Ovary (tissue), 9 donors: ENCODE results near the gene FGD2. TPM values are rescaled to one million over a fixed set of nuclear protein-coding genes. Genes with fewer than 3 reads are reported as not detected.
A peak's percentile ranks its signal among the peaks of the same experiment; 100 is the strongest.

ENCODE experiments used
- DNase-seq, 5 donors: peaks; one replicate each; pipeline ENCODE4 v3.0.0-alpha.2; 2019 to 2020
- H3K27ac ChIP-seq, 2 donors: fragments of 200-600 bp; one replicate each; pipeline versions ENCODE4 v1.5.1 to v1.8.0; 2019 to 2022
- H3K27me3 ChIP-seq: fragments of 200-600 bp; one replicate; pipeline ENCODE4 v1.8.0; 2022
- H3K36me3 ChIP-seq: fragments of 200-600 bp; sonication (generic); one replicate; pipeline ENCODE4 v1.5.1; 2019
- H3K4me1 ChIP-seq: one replicate; pipeline ENCODE4 v1.8.1; 2013; ENCODE audit warnings: mild to moderate bottlenecking, moderate library complexity; ENCODE audit not compliant: insufficient read depth
- H3K4me3 ChIP-seq: fragments of 200-600 bp; sonication (generic); one replicate; pipeline ENCODE4 v1.5.1; 2017
- H3K9me3 ChIP-seq, 2 donors: fragments of 200-600 bp in 1 of 2; sonication (generic) in 1 of 2; one replicate each; pipeline versions ENCODE4 v1.5.1 to v1.8.1; 2013 to 2019; ENCODE audit warnings: mild to moderate bottlenecking in 1 of 2, moderate library complexity in 1 of 2
- EP300 ChIP-seq: sonication (generic); formaldehyde crosslinking; IDR thresholded peaks from one replicate; pipeline ENCODE4 v1.6.1; 2017; ENCODE audit warnings: antibody characterized with exemption
- POLR2A ChIP-seq: fragments of 450-650 bp; IDR thresholded peaks from one replicate; pipeline ENCODE4 v1.6.1; 2017; ENCODE audit warnings: antibody characterized with exemption, mild to moderate bottlenecking, moderate library complexity
- WGBS, 3 donors: extraction: QIAGEN DNeasy Blood & Tissue Kit in 1 of 3; methylation state at CpG; one replicate each; pipeline versions ENCODE4 v1.1.5 to v1.1.7; 2013 to 2017; 5-methylcytosine and 5-hydroxymethylcytosine counted together
- intact Hi-C, 4 donors: fragments of 100-400 bp; cut with DNase I; formaldehyde crosslinking; loops; one replicate each; pipeline versions ENCODE4 v1.11.0 to v1.15.1; 2022 to 2023
- polyA plus RNA-seq, 2 donors: library from polyadenylated mRNA; stranded (reverse); fragments of 200-250 nt in 1 of 2; fragments of 350-450 nt in 1 of 2; fragmentation: Illumina TruSeq in 1 of 2; extraction: RNeasy Lipid Tissue Mini Kit (QIAGEN cat#74804) in 1 of 2; gene quantifications; one replicate each; pipeline ENCODE4 v1.2.3, GENCODE V29; 2013 to 2014
- total RNA-seq, 7 donors: library from RNA; depleted of rRNA in 2 of 7; stranded (reverse); fragments of >200 nt in 2 of 7; fragmentation: NEBNext Ultra II Directional in 3 of 7; extraction: Animal tissue kit (Norgen Biotek cat#: 25700) in 3 of 7; gene quantifications; one replicate each; pipeline versions ENCODE4 v1.1.0 to v1.2.4, GENCODE V29; 2016 to 2023
- TF ChIP-seq, protein P1 (sequence below), 3 donors: fragments of 450-650 bp in 2 of 3; fragments of 200-600 bp in 1 of 3; IDR thresholded peaks; one replicate each; pipeline versions ENCODE4 v1.5.1 to v1.8.0; 2016 to 2022; ENCODE audit warnings: antibody characterized with exemption in 3 of 3, mild to moderate bottlenecking in 1 of 3
- donor health status: DM: no; HTN: no; CAD: no; lungs with moderate emphysema.
- donor health status: DM: no; HTN: no; CAD: no.
- donor health status: Bipolar disorder and iron deficiency.
- donor health status: DM: yes; HTN: yes; CAD: no.
- donor health status: DM: no; HTN: no; CAD: no.
- donor health status: DM: yes; HTN: yes; CAD: no.

Gene FGD2
- total and polyA plus RNA-seq, 9 donors, result 2.3 to 13.6 (median 4.1) TPM

- Histone ChIP-seq H3K4me1 (peaks cover 10% of the 10 kb centered on the region), H3K27ac (no peak overlapping the region), H3K9me3 (no peaks in the 10 kb centered on the region), H3K4me3 (no peak overlapping the region), H3K27me3 (no peaks in the 10 kb centered on the region), H3K36me3 (no peaks in the 10 kb centered on the region)
- WGBS, 3 donors, result 56 to 61% (median 58%) methylated on average over 14 of the region's 14 CpGs
- no peak for DNase-seq
- TF ChIP-seq EP300 (no peak), POLR2A (no peak)
- TF ChIP-seq, protein P1, sequence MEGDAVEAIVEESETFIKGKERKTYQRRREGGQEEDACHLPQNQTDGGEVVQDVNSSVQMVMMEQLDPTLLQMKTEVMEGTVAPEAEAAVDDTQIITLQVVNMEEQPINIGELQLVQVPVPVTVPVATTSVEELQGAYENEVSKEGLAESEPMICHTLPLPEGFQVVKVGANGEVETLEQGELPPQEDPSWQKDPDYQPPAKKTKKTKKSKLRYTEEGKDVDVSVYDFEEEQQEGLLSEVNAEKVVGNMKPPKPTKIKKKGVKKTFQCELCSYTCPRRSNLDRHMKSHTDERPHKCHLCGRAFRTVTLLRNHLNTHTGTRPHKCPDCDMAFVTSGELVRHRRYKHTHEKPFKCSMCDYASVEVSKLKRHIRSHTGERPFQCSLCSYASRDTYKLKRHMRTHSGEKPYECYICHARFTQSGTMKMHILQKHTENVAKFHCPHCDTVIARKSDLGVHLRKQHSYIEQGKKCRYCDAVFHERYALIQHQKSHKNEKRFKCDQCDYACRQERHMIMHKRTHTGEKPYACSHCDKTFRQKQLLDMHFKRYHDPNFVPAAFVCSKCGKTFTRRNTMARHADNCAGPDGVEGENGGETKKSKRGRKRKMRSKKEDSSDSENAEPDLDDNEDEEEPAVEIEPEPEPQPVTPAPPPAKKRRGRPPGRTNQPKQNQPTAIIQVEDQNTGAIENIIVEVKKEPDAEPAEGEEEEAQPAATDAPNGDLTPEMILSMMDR (IDR thresholded peaks at IDR 0.05), result no peak
- intact Hi-C loops, result loop anchor here in 2 of 4 donors (10.0 kb wide), 1 partner anchor 96 kb away; the partner anchor contains the start of gene C6orf89 (in 2 of the 2)
Measured at GRCh38 chr6:36980876-36981619, 24.4 kb upstream of the FGD2 start.

DNA sequence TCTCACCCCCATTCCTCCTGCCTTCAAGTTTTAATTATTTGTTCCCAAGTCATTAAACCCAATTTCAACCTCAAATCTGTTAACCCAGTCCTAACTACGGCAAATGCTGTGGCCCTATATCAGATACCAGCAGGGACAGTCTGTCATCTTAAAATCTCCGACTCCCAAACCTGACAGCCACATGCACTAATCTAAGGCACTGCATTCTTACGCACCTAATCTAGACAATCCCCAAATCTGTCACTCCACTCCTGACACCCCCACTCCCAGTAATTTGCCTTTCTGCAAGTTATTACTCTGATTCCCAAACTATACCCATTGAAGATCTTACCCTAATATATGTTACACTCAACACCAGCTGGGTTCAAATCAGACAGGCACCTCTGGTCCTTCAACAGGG is 21.9 kb upstream of the FGD2 start:
- Histone ChIP-seq H3K27ac (no peak overlapping the region), H3K9me3 (no peaks in the 10 kb centered on the region), H3K36me3 (no peaks in the 10 kb centered on the region), H3K4me3 (no peak overlapping the region), H3K4me1 (peaks cover 10% of the 10 kb centered on the region), H3K27me3 (no peaks in the 10 kb centered on the region)
- intact Hi-C loops, result loop anchor here in 2 of 4 donors (10.0 kb wide), 1 partner anchor 99 kb away; the partner anchor contains the start of gene C6orf89 (in 2 of the 2)
- no peak for DNase-seq
- WGBS, 3 donors, result 84 to 90% (median 89%) methylated on average over 3 of the region's 3 CpGs
- TF ChIP-seq POLR2A, result no peak
- TF ChIP-seq, protein P1 (IDR thresholded peaks at IDR 0.05), result no peak
- TF ChIP-seq EP300, result no peak

DNA sequence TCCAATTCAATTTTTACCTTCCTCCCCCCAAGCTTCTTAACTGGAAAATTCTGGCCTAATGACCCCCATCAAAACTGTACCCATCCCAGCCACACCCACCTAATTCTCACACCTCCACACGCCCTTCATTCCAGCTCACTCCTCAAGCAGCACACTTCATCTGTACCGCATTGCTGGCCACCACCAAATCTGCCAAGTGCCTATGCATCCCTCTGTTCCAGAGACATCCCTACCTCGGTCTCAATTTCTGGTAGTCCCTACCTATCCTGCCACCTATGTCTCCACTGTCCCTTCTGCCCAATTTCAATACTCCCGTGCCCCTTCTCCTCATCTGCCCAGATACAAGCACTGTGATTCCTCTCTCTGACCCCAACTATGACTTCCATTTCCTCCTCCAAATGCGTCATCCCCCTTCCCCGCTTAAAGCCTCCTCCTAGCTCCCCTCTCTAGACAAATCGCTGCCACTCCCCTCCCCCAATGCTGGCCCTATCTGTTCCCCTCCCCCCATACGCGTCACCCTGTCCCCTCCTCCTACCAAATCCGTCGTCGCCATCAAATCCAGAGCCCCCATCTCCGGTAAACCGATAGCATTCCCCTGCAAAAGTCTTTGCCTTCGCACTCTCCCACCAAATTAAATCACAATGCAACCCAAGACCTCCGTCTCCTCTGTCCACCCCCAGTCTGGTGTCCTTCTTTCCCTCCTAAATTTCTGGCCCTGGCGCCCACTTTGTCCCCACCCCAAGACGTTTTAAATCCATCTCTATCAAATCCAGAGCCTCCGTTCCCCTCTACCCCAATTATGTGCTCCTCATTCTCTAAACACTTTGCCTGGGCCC is 20.7 kb upstream of the FGD2 start:
- H3K4me3 ChIP-seq, result peak overlapping the region; percentile 95
- 4 to 5% (median 4%) methylated on average over 19 of the region's 19 CpGs for WGBS, 3 donors
- H3K36me3 ChIP-seq, result no peaks in the 10 kb centered on the region
- H3K9me3 ChIP-seq, result no peaks in the 10 kb centered on the region
- DNase-seq, result peak; percentile 68 to 76 (median 73)
- no peak for TF ChIP-seq POLR2A
- TF ChIP-seq, protein P1 (IDR thresholded peaks at IDR 0.05), result no peak
- TF ChIP-seq EP300, result no peak
- peak overlapping the region; percentile 96 to 98 for H3K27ac ChIP-seq
- no peaks in the 10 kb centered on the region for H3K27me3 ChIP-seq
- H3K4me1 ChIP-seq, result peaks cover 10% of the 10 kb centered on the region
- intact Hi-C loops, result loop anchor here in 2 of 4 donors (10.0 kb wide), 1 partner anchor 100 kb away; the partner anchor contains the start of gene C6orf89 (in 2 of the 2)

DNA sequence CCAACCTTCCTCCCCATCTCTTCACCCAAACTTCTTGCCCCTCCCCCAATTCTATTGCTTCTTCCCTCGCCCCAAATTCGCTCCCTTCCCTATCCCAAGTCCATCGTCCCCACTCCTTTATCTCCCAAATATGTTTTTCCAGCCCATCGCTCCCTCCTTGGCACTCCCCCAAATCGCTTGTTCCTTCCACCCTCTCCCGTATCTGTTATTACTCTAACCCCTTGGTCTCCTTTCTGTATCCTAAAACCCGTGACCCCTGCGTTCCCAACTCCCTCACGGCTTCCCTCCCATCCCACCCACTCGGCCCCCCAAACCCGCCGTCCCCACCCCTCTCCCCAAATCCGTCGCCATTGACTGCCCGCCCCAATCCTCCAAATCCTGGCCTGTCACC is 20.0 kb upstream of the FGD2 start:
- no peaks in the 10 kb centered on the region for H3K9me3 ChIP-seq
- no peak for TF ChIP-seq EP300
- H3K4me1 ChIP-seq, result peaks cover 10% of the 10 kb centered on the region
- no peaks in the 10 kb centered on the region for H3K27me3 ChIP-seq
- peak overlapping the region; percentile 96 to 98 for H3K27ac ChIP-seq
- intact Hi-C loops, result loop anchor here in 2 of 4 donors (10.0 kb wide), 1 partner anchor 101 kb away; the partner anchor contains the start of gene C6orf89 (in 2 of the 2)
- WGBS, 3 donors, result 0 to 1% (median 0%) methylated on average over 14 to 15 of the region's 15 CpGs
- H3K36me3 ChIP-seq, result no peaks in the 10 kb centered on the region
- peak in 4 of 5 donors; percentile 48 to 61 (median 57) for DNase-seq
- H3K4me3 ChIP-seq, result peak overlapping the region; percentile 95
